Gastrocnemius medialis (tissue), 4 donors: ENCODE data around the gene HLA-DPB1. TPM values are rescaled to one million over a fixed set of nuclear protein-coding genes. Genes with fewer than 3 reads are reported as not detected.

Experiments used
- ATAC-seq, 2 donors: fragments of 150-250 bp; one replicate each; pipeline ENCODE4 v1.9.1; 2016
- DNase-seq, 2 donors: peaks; one replicate each; pipeline ENCODE4 v3.0.0-alpha.2; 2019
- H3K27ac ChIP-seq, 4 donors: fragments of 200-600 bp; sonication (generic); 1 replicate in 1 of 4; 2 replicates in 3 of 4; pipeline ENCODE4 v1.5.1; 2016 to 2018; ENCODE audit warnings: mild to moderate bottlenecking in 2 of 4, moderate library complexity in 1 of 4
- H3K27me3 ChIP-seq, 3 donors: fragments of 200-600 bp; sonication (generic) in 2 of 3; 1 replicate in 1 of 3; 2 replicates in 2 of 3; pipeline versions ENCODE4 v1.5.1 to v1.6.0; 2016 to 2019; ENCODE audit warnings: mild to moderate bottlenecking in 1 of 3, moderate library complexity in 1 of 3
- H3K36me3 ChIP-seq, 2 donors: fragments of 200-600 bp; sonication (generic) in 1 of 2; one replicate each; pipeline ENCODE4 v1.5.1; 2017 to 2018
- H3K4me1 ChIP-seq, 2 donors: fragments of 200-600 bp; sonication (generic) in 1 of 2; one replicate each; pipeline ENCODE4 v1.5.1; 2016 to 2017; ENCODE audit warnings: mild to moderate bottlenecking in 2 of 2
- H3K4me3 ChIP-seq, 4 donors: fragments of 200-600 bp; sonication (generic) in 3 of 4; 1 replicate in 1 of 4; 2 replicates in 3 of 4; pipeline ENCODE4 v1.5.1; 2016 to 2019; ENCODE audit warnings: mild to moderate bottlenecking in 2 of 4
- H3K9me3 ChIP-seq, 3 donors: fragments of 200-600 bp; sonication (generic) in 2 of 3; 1 replicate in 1 of 3; 2 replicates in 2 of 3; pipeline ENCODE4 v1.5.1; 2016 to 2019
- CTCF ChIP-seq, 5 experiments: fragments of 450-650 bp in 3 of 5; fragments of 200-600 bp in 2 of 5; sonication (generic) in 2 of 5; IDR thresholded peaks in 4 of 5; conservative IDR thresholded peaks in 1 of 5; 1 replicate in 4 of 5; 2 replicates in 1 of 5; pipeline ENCODE4 v1.5.1; 2016 to 2019; ENCODE audit warnings: antibody characterized with exemption in 5 of 5, mild to moderate bottlenecking in 3 of 5, moderate library complexity in 3 of 5
- POLR2A ChIP-seq, 2 donors: fragments of 450-650 bp; IDR thresholded peaks; one replicate each; pipeline ENCODE4 v1.6.1; 2017; ENCODE audit warnings: antibody characterized with exemption in 2 of 2, mild to moderate bottlenecking in 2 of 2, moderate library complexity in 2 of 2
- in situ Hi-C, 4 donors: fragments of 200-750 bp; cut with MboI; loops; one replicate each; pipeline versions ENCODE4 v1.15.0 to v1.8.0; 2017; ENCODE audit warnings: low sequenced_read_pairs in 4 of 4
- intact Hi-C: fragments of 100-400 bp; cut with DNase I; formaldehyde crosslinking; loops from one replicate; pipeline ENCODE4 v1.15.1; 2023; ENCODE audit warnings: low total_unique reads
- total RNA-seq, 4 donors: library from RNA; depleted of rRNA; stranded (reverse); fragments of >200 nt; gene quantifications; one replicate each; pipeline versions ENCODE4 v1.1.0 to v1.2.3, GENCODE V29; 2016

Gene HLA-DPB1
- total RNA-seq, 4 donors from 2014 or later = 16.7 to 52.1 (median 23.5) TPM

DNA sequence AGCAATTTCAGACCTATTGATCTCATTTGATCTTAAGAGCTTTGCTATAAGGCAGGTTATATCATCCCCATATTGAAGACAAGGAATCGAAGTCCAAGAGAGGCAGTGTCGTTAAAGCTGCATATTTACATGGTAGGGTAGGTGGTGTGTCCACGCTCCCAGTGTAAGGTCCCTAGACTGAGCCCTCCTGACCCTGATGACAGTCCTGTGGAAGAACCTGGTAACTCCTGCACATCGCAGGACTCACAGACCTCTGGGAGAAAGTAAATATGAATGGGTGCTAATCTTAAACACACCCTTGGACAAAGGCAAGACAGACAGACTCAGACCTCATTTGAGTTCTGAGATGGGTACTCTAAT, 602 bp upstream of the HLA-DPB1 start:
- peak overlapping the region; percentile 69 to 78 (median 74) for H3K27ac ChIP-seq
- no peaks in the 10 kb centered on the region for H3K4me1 ChIP-seq

GRCh38 chr6:33076406-33076934, 680 bp downstream of the HLA-DPB1 start:
- intact Hi-C loops = loop anchor here (5.0 kb wide), 1 partner anchor 59 kb away; no protein-coding TSS in a partner anchor
- peaks cover 0 to 5% of the 10 kb centered on the region in 2 donors for H3K4me1 ChIP-seq

More for the DNA sequence above, 602 bp upstream of the HLA-DPB1 start:
- Histone ChIP-seq H3K27me3 (peaks cover 2 to 12% (median 6%) of the 10 kb centered on the region in 3 donors), H3K4me3 (no peak overlapping the region), H3K9me3 (no peaks in the 10 kb centered on the region), H3K36me3 (no peaks in the 10 kb centered on the region)
- TF ChIP-seq CTCF (IDR thresholded peaks at IDR 0.05 in 4 of 5, conservative IDR thresholded peaks at IDR 0.05 in 1 of 5) (no peak), POLR2A (IDR thresholded peaks at IDR 0.05) (no peak)
- ATAC-seq = no peak
- DNase-seq = no peak
- intact Hi-C loops (loop anchor here (5.0 kb wide), 1 partner anchor 58 kb away; no protein-coding TSS in a partner anchor), in situ Hi-C loops (loop anchor here in 1 of 4 donors (5.0 kb wide), 1 partner anchor 58 kb away; no protein-coding TSS in a partner anchor)

GRCh38 chr6:33077908-33078307, 2.1 kb downstream of the HLA-DPB1 start:
- intact Hi-C loops (loop anchor here (5.0 kb wide), 1 partner anchor 61 kb away; no protein-coding TSS in a partner anchor), in situ Hi-C loops (loop anchor here in 1 of 4 donors (5.0 kb wide), 1 partner anchor 61 kb away; no protein-coding TSS in a partner anchor)
- no peak for DNase-seq
- Histone ChIP-seq H3K4me1 (peaks cover 0 to 5% of the 10 kb centered on the region in 2 donors), H3K27me3 (peaks cover 2 to 14% (median 6%) of the 10 kb centered on the region in 3 donors), H3K9me3 (no peaks in the 10 kb centered on the region), H3K36me3 (no peaks in the 10 kb centered on the region), H3K4me3 (no peak overlapping the region), H3K27ac (no peak overlapping the region)
- ATAC-seq = no peak
- TF ChIP-seq CTCF (IDR thresholded peaks at IDR 0.05 in 4 of 5, conservative IDR thresholded peaks at IDR 0.05 in 1 of 5) (no peak), POLR2A (IDR thresholded peaks at IDR 0.05) (no peak)

More at GRCh38 chr6:33076406-33076934, 680 bp downstream of the HLA-DPB1 start:
- TF ChIP-seq POLR2A (IDR thresholded peaks at IDR 0.05) = no peak
- no peak for TF ChIP-seq CTCF (IDR thresholded peaks at IDR 0.05 in 4 of 5, conservative IDR thresholded peaks at IDR 0.05 in 1 of 5)
- DNase-seq (no peak), ATAC-seq (no peak)
- Histone ChIP-seq H3K36me3 (no peaks in the 10 kb centered on the region), H3K27ac (peak overlapping the region; percentile 69 to 78 (median 77)), H3K4me3 (peak overlapping the region; percentile 16 to 55 (median 47)), H3K27me3 (peaks cover 2 to 14% (median 6%) of the 10 kb centered on the region in 3 donors), H3K9me3 (no peaks in the 10 kb centered on the region)
- in situ Hi-C loops = loop anchor here in 1 of 4 donors (5.0 kb wide), 1 partner anchor 59 kb away; no protein-coding TSS in a partner anchor

DNA sequence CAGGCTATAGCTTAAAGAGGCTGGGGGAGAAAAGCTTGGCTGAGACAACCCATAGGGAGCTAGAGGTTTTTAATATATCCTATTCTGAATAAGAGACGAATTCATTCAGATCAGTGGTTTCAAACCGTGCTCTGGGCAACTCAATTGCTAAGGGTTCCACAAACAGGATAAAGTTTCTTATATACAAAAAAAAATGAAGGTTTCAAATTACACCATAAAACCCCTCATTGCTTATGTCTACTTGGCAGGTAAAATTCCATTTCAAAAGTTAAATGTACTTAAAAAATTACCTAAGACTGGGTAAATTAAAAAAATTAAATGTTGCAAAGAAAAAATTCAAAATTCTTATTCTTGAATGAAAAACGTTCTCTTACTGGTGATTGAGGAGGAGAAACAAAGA, 2.7 kb downstream of the HLA-DPB1 start:
- peaks cover 0 to 5% of the 10 kb centered on the region in 2 donors for H3K4me1 ChIP-seq
- peaks cover 2 to 14% (median 6%) of the 10 kb centered on the region in 3 donors for H3K27me3 ChIP-seq
- H3K27ac ChIP-seq = no peak overlapping the region
- TF ChIP-seq CTCF (IDR thresholded peaks at IDR 0.05 in 4 of 5, conservative IDR thresholded peaks at IDR 0.05 in 1 of 5) (no peak), POLR2A (IDR thresholded peaks at IDR 0.05) (no peak)
- H3K9me3 ChIP-seq = no peaks in the 10 kb centered on the region
- in situ Hi-C loops (loop anchor here in 1 of 4 donors (5.0 kb wide), 1 partner anchor 61 kb away; no protein-coding TSS in a partner anchor), intact Hi-C loops (loop anchor here (5.0 kb wide), 1 partner anchor 61 kb away; no protein-coding TSS in a partner anchor)
- no peak overlapping the region for H3K4me3 ChIP-seq
- DNase-seq (no peak), ATAC-seq (no peak)
- H3K36me3 ChIP-seq = no peaks in the 10 kb centered on the region
